ENCODE results near the gene COTL1. TPM values are rescaled to one million over a fixed set of nuclear protein-coding genes. Genes with fewer than 3 reads are reported as not detected.

Gene COTL1
- polyA plus RNA-seq, 2 of the 4 experiments (the other 2 are of a cell fraction), result 89.7 to 372 TPM

DNA sequence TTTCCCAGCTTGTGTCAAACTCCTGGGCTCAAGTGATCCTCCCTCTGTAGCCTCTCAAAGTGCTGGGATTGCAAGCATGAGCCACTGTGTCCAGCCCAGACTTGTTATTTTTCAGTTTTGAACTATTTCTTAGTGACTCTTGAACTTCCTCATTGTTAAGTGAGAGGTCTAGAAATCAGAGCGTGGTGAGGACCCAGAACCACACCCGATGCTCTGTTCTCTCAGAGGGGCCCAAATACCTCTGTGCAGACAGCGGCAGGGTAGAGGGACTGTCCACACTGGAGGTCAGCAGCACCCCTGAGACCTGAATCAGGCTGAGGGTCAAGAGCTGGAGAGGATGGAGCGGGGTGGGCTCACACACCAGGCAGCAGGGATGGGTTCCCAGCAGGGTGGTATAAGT, 65.7 kb downstream of the COTL1 start:
- DNase-seq (ENCODE audit: low read depth in 1 of 2, low spot score in 1 of 2), result no peak
- H3K4me1 ChIP-seq, result no peaks in the 10 kb centered on the region
- no peak for ATAC-seq
- H3K9me3 ChIP-seq, result no peaks in the 10 kb centered on the region
- ChIA-PET POLR2A (no interaction called here), CTCF (interaction anchor here (0.6 to 1.8 kb wide), 4 partner anchors 41 to 319 kb away, joined by 3 to 9 read pairs (median 5); no protein-coding TSS in a partner anchor)
- TF ChIP-seq POLR2AphosphoS2 (conservative IDR thresholded peaks at IDR 0.05; ENCODE audit: low read length) (no peak), EHMT2 (IDR thresholded peaks at IDR 0.05; ENCODE audit: low read depth) (no peak), MAZ (IDR thresholded peaks at IDR 0.05; ENCODE audit: borderline replicate concordance, low read depth, low read length) (no peak), CBX2 (IDR thresholded peaks at IDR 0.05; ENCODE audit: borderline replicate concordance, low read depth) (no peak), RCOR1 (IDR thresholded peaks at IDR 0.05; ENCODE audit: low read depth, low read length) (no peak), HOXB5 (CRISPR knock-in tag; IDR thresholded peaks at IDR 0.05) (no peak), RNF2 (IDR thresholded peaks at IDR 0.05; ENCODE audit: borderline replicate concordance, low read depth) (no peak), TFCP2L1 (CRISPR knock-in tag; IDR thresholded peaks at IDR 0.05) (no peak), HEYL (CRISPR knock-in tag; IDR thresholded peaks at IDR 0.05) (no peak), RFX5 (IDR thresholded peaks at IDR 0.05) (no peak), MYC (IDR thresholded peaks at IDR 0.05; ENCODE audit: borderline replicate concordance, low read length) (no peak), ZSCAN20 (CRISPR knock-in tag; IDR thresholded peaks at IDR 0.05) (no peak), POLR2A (IDR thresholded peaks at IDR 0.05; ENCODE audit: low read length) (no peak), CBX8 (IDR thresholded peaks at IDR 0.05) (no peak), SMC3 (IDR thresholded peaks at IDR 0.05) (no peak), EHF (CRISPR knock-in tag; IDR thresholded peaks at IDR 0.05) (no peak), BHLHE40 (IDR thresholded peaks at IDR 0.05; ENCODE audit: low read depth, low read length) (no peak), HDAC2 (IDR thresholded peaks at IDR 0.05) (no peak)
- TF ChIP-seq, protein P1, sequence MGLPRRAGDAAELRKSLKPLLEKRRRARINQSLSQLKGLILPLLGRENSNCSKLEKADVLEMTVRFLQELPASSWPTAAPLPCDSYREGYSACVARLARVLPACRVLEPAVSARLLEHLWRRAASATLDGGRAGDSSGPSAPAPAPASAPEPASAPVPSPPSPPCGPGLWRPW (IDR thresholded peaks at IDR 0.05), result no peak
- FAIRE-seq, result no peak
- no peak overlapping the region for H3K4me3 ChIP-seq
- H3K4me2 ChIP-seq, result no peak overlapping the region
- no peak overlapping the region for H3K27ac ChIP-seq
- 79% methylated on average over 4 of the region's 4 CpGs for WGBS (ENCODE audit: missing lambda C conversion rate)

DNA sequence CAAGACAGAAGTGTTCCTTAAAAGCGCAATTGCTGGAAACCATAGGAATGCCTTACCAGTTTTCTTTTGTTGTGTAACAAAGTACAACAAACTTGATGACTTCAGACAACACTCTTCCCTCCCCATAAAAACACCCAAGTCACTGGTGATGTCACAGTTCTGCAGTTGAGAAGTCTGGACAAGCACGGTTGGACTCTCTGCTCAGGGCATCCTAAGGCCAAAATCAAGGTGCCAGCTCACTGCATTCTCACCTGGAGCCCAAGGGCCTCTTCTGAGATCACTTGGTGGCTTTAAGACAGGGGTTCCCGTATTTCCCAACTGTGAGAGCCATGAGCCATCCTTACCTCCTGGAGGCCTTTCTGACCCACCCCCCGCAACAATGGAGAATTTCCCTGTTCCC, 67.8 kb downstream of the COTL1 start:
- CTCF ChIA-PET, result no interaction called here

More for the DNA sequence above, 67.8 kb downstream of the COTL1 start:
- DNase-seq (ENCODE audit: low read depth in 1 of 2, low spot score in 1 of 2) (peak in 1 of 2 experiments; percentile 25), ATAC-seq (no peak), FAIRE-seq (no peak)
- POLR2A ChIA-PET, result no interaction called here
- no peaks in the 10 kb centered on the region for H3K9me3 ChIP-seq
- no peak overlapping the region for H3K4me3 ChIP-seq
- no peak overlapping the region for H3K27ac ChIP-seq
- TF ChIP-seq POLR2A (IDR thresholded peaks at IDR 0.05; ENCODE audit: low read length) (no peak), JUN (IDR thresholded peaks at IDR 0.05) (no peak), MAZ (IDR thresholded peaks at IDR 0.05; ENCODE audit: borderline replicate concordance, low read depth, low read length) (no peak), FOSL2 (IDR thresholded peaks at IDR 0.05) (no peak), FOSL2 (CRISPR knock-in tag; IDR thresholded peaks at IDR 0.05) (no peak), HOXA7 (CRISPR knock-in tag; IDR thresholded peaks at IDR 0.05) (no peak), EHMT2 (IDR thresholded peaks at IDR 0.05; ENCODE audit: low read depth) (no peak), NR3C1 (IDR thresholded peaks at IDR 0.05) (no peak), ZSCAN20 (CRISPR knock-in tag; IDR thresholded peaks at IDR 0.05) (no peak), GATA3 (IDR thresholded peaks at IDR 0.05; ENCODE audit: borderline replicate concordance) (no peak), CTCF (IDR thresholded peaks at IDR 0.05) (no peak), TP53 (CRISPR knock-in tag; IDR thresholded peaks at IDR 0.05) (no peak), SMC3 (IDR thresholded peaks at IDR 0.05) (no peak), MAFK (IDR thresholded peaks at IDR 0.05; ENCODE audit: partially characterized antibody) (no peak), CEBPB (IDR thresholded peaks at IDR 0.05) (no peak), POLR2AphosphoS2 (conservative IDR thresholded peaks at IDR 0.05; ENCODE audit: low read length) (no peak), FOSB (CRISPR knock-in tag; IDR thresholded peaks at IDR 0.05) (no peak)
- TF ChIP-seq, protein P2, sequence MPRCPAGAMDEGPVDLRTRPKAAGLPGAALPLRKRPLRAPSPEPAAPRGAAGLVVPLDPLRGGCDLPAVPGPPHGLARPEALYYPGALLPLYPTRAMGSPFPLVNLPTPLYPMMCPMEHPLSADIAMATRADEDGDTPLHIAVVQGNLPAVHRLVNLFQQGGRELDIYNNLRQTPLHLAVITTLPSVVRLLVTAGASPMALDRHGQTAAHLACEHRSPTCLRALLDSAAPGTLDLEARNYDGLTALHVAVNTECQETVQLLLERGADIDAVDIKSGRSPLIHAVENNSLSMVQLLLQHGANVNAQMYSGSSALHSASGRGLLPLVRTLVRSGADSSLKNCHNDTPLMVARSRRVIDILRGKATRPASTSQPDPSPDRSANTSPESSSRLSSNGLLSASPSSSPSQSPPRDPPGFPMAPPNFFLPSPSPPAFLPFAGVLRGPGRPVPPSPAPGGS (IDR thresholded peaks at IDR 0.05), result no peak
- TF ChIP-seq, protein P1 (IDR thresholded peaks at IDR 0.05), result no peak
- 67% methylated on average over 4 of the region's 4 CpGs for WGBS (ENCODE audit: missing lambda C conversion rate)
- H3K4me1 ChIP-seq, result no peaks in the 10 kb centered on the region
- no peak overlapping the region for H3K4me2 ChIP-seq

All from A549 (cell line).